ENCODE measurements around the gene CTCFL. TPM values are rescaled to one million over a fixed set of nuclear protein-coding genes. Genes with fewer than 3 reads are reported as not detected.

CTCFL gene
- total and polyA plus RNA-seq, 2 of the 8 experiments (the other 6 are each of a cell fraction or from before 2014, with no cell fraction given): 0.30 to 0.80 TPM

DNA sequence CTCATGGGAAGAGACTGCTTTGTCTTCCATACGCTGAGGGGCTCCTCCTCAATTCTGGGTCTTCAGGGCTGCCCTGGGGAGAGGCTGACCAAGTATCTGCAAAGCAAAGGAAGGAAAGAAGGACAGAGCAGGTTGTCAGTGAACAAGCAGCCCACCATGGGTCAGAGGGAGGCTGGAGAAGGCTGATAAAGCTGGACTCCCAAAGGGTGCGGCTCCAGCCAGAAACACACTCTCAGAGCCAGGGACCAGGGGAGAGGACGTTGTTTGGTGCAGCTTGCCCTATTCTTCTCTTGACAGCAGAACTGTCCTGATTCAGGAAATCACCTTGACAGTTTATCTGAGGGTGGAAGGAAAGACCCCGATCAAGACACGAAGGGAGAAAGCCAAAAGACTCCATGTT lies 10.4 kb upstream of the CTCFL start:
- no peak overlapping the region for H2BK120ac ChIP-seq (replicated peaks; ENCODE audit: low read depth, low read length)

More for the DNA sequence above, 10.4 kb upstream of the CTCFL start:
- Histone ChIP-seq H3K36me3 (ENCODE audit: control insufficient read depth in 2 of 4, insufficient read depth in 4 of 4, low read length in 3 of 4) (no peaks in the 10 kb centered on the region; a peak in 1 of 8 replicates), H2AFZ (ENCODE audit: low read length) (no peak overlapping the region), H4K20me1 (replicated peaks in 1 of 2; ENCODE audit: control insufficient read depth in 1 of 2, insufficient read depth in 2 of 2, low read length in 2 of 2) (no peaks in the 10 kb centered on the region), H2BK20ac (ENCODE audit: low read length) (no peak overlapping the region), H3K23me2 (ENCODE audit: low read depth, low read length) (peaks cover 2% of the 10 kb centered on the region; the same call in 1 of the 2 replicates), H3K9ac (replicated peaks in 1 of 4; ENCODE audit: extremely low read depth in 1 of 4, low read depth in 3 of 4, low read length in 3 of 4) (no peak overlapping the region), H3K79me2 (ENCODE audit: control insufficient read depth in 1 of 2, insufficient read depth in 2 of 2, low read length in 2 of 2) (no peaks in the 10 kb centered on the region), H3K4me2 (ENCODE audit: insufficient read depth in 1 of 2, low read depth in 2 of 2, low read length in 2 of 2) (no peak overlapping the region), H2BK15ac (ENCODE audit: low read length) (no peak overlapping the region), H3K23ac (ENCODE audit: insufficient read length) (no peak overlapping the region), H2AK5ac (ENCODE audit: low read depth, low read length) (no peak overlapping the region), H3K4me1 (replicated peaks in 1 of 4; ENCODE audit: control insufficient read depth in 3 of 4, insufficient read depth in 4 of 4, low read length in 3 of 4) (no peaks in the 10 kb centered on the region), H4K8ac (ENCODE audit: extremely low read depth, insufficient read depth, low read length) (no peak overlapping the region), H2BK5ac (ENCODE audit: low read depth, low read length) (no peak overlapping the region), H3K27ac (ENCODE audit: low read depth, low read length) (no peak overlapping the region), H4K91ac (replicated peaks; ENCODE audit: insufficient read length, low read length) (no peak overlapping the region), H4K5ac (ENCODE audit: insufficient read length, low read depth, low read length) (no peak overlapping the region), H3K9me3 (ENCODE audit: insufficient read depth in 2 of 2, low read depth in 1 of 2, low read length in 1 of 2) (peaks cover 4 to 10% of the 10 kb centered on the region in 2 experiments; a peak in 1 of 4 replicates), H3K79me1 (ENCODE audit: low read depth, low read length) (no peaks in the 10 kb centered on the region), H3K56ac (replicated peaks; ENCODE audit: insufficient read length, low read depth, low read length) (no peak overlapping the region), H3K14ac (ENCODE audit: insufficient read length) (no peak overlapping the region), H3K18ac (ENCODE audit: extremely low read depth, low read length) (no peak overlapping the region), H3K4me3 (ENCODE audit: extremely low read depth in 1 of 4, insufficient read depth in 2 of 4, low read depth in 3 of 4, low read length in 4 of 4) (no peak overlapping the region), H3K27me3 (replicated peaks in 1 of 4; ENCODE audit: control insufficient read depth in 3 of 4, extremely low read depth in 1 of 4, insufficient read depth in 3 of 4, low read length in 3 of 4) (no peaks in the 10 kb centered on the region), H3K4ac (replicated peaks; ENCODE audit: insufficient read length, low read depth, low read length) (no peak overlapping the region), H2BK12ac (ENCODE audit: low read depth, low read length) (no peak overlapping the region)
- 89% methylated on average over 5 of the region's 5 CpGs; no CpG with 5 or more reads in 1 of the 2 experiments for WGBS, 2 experiments (ENCODE audit: extremely low coverage in 1 of 2, insufficient coverage in 1 of 2, insufficient read length in 1 of 2, insufficient replicate concordance in 2 of 2, low coverage in 1 of 2, low lambda C conversion rate in 2 of 2, missing lambda C conversion rate in 1 of 2)
- DNase-seq (ENCODE audit: low read depth in 1 of 2, low spot score in 2 of 2) (no peak), FAIRE-seq (no peak)
- ChIA-PET CTCF (ENCODE audit: partially characterized antibody) (no interaction called here), POLR2A (ENCODE audit: partially characterized antibody) (no interaction called here)
- TF ChIP-seq CREB1 (IDR thresholded peaks at IDR 0.05): no peak

All from H1 (cell line).